Panc1 (cell line): ENCODE data around the gene MT1B.

Experiments
- POLR2AphosphoS5 ChIP-seq: IDR thresholded peaks from 2 replicates; pipeline ENCODE4 v1.6.1; 2012; ENCODE audit warnings: mild to moderate bottlenecking, low read depth, low read length, moderate library complexity
- SIN3A ChIP-seq: IDR thresholded peaks from 2 replicates; pipeline ENCODE4 v1.6.1; 2012; ENCODE audit warnings: low read depth, mild to moderate bottlenecking, low read length, moderate library complexity, borderline replicate concordance; ENCODE audit not compliant: insufficient read depth
- TF ChIP-seq, protein P1 (sequence below): fragments of 450-650 bp; IDR thresholded peaks from 2 replicates; pipeline ENCODE4 v1.5.1; 2017; ENCODE audit warnings: mild to moderate bottlenecking

GRCh38 chr16:56675685-56676210, 24.1 kb downstream of the MT1B start:
- TF ChIP-seq, protein P1, sequence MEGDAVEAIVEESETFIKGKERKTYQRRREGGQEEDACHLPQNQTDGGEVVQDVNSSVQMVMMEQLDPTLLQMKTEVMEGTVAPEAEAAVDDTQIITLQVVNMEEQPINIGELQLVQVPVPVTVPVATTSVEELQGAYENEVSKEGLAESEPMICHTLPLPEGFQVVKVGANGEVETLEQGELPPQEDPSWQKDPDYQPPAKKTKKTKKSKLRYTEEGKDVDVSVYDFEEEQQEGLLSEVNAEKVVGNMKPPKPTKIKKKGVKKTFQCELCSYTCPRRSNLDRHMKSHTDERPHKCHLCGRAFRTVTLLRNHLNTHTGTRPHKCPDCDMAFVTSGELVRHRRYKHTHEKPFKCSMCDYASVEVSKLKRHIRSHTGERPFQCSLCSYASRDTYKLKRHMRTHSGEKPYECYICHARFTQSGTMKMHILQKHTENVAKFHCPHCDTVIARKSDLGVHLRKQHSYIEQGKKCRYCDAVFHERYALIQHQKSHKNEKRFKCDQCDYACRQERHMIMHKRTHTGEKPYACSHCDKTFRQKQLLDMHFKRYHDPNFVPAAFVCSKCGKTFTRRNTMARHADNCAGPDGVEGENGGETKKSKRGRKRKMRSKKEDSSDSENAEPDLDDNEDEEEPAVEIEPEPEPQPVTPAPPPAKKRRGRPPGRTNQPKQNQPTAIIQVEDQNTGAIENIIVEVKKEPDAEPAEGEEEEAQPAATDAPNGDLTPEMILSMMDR = no peak
- TF ChIP-seq POLR2AphosphoS5 (no peak), SIN3A (no peak)
